Activated CD4-positive, alpha-beta T cell treated with anti-CD3 and anti-CD28 coated beads for 1 hour (primary cell): Measurements from ENCODE around the gene NPRL2.
A peak's percentile ranks its signal among the peaks of the same experiment; 100 is the strongest.

Experiments
- DNase-seq: peaks from one replicate; pipeline ENCODE4 v3.0.0-alpha.2; 2020

NPRL2 gene

DNA sequence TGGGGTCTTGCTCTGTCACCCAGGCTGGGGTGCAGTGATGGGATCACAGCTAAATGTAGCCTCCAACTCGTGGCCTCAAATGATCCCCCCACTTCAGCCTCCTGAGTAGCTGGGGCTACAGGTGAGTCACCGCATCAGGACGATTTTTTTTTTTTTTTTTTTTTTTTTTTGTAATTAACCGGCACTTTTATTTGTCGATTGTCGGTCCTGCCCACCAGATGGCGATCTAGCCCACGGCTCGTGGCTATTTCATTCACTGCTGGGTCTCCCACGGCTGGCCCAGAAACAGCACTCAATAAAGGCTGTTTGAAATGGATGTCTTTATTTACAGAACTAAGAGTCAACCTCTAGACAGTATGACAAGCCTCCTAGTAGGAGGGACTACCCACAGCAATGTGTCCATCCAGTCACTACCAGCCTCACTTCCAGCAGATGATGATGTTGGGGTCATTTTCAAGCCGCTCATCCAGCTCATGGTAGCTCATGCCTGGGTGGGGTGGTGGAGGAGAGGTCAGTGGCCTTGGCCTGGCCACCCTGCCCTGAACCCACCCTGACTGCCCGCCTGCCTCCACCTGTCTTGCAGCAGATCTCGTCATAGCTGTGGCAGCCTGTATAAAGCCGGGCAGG lies 3.3 kb downstream of the NPRL2 start:
- DNase-seq, result peak; percentile 72

DNA sequence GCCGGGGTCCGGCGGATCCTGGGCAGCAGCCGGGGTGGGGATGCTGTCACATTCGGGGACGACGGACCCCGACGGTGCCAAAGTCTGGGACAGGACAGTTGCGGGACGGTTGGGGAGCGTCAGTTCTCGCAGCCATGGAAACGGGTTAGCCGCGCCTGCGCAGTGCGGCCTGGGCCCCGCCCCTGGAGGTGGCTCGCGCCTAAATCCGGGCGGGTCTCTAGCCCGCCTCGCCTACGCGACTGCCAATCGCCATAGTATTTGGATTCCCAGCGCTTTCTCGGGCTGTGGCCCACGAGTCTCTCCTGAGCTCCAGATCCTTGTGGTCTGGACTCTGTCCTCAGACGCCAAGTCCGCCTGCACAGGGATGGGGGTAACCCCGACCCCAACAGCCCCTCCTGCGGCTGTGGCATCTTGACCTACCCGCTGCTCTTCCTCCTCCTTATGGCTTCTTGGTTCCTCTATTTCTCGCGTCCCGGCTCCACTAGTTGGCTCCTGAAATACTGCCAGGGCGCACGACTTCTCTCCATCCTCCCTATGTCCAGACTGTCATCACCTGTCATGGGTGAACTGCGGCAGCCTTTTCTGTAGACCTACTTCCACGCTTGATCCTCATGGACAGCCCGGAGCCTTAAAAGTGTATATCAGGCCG lies 4.9 kb downstream of the NPRL2 start, which contains the start of gene ZMYND10:
TSS of gene ZMYND10 (minus strand) at position 147 of the 649 bp plus-strand sequence. CDS start 153 bp downstream, outside the sequence.
- DNase-seq, result peak; percentile 66

DNA sequence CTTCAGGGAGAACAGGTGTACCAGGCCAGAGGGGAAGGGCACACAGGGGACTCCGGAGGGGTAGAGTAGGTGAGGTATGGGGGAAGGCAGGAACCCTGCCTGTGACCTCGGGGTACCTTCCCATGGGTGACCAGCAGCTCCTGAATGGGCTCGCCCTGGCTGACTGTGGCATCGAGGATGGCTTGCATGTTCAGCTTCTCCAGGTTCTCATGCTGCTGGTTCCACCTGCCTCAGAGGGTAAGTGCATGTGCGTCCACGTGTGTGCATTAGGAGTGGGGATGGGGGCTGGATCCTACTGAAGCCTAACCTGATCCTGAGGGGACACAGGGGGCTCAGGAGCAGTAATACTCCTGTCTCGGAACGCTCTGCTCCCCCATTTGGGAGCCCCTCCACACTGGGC lies 5.6 kb downstream of the NPRL2 start:
- no peak for DNase-seq

GRCh38 chr3:50342813-50343633 lies 7.6 kb downstream of the NPRL2 start:
- no peak for DNase-seq

DNA sequence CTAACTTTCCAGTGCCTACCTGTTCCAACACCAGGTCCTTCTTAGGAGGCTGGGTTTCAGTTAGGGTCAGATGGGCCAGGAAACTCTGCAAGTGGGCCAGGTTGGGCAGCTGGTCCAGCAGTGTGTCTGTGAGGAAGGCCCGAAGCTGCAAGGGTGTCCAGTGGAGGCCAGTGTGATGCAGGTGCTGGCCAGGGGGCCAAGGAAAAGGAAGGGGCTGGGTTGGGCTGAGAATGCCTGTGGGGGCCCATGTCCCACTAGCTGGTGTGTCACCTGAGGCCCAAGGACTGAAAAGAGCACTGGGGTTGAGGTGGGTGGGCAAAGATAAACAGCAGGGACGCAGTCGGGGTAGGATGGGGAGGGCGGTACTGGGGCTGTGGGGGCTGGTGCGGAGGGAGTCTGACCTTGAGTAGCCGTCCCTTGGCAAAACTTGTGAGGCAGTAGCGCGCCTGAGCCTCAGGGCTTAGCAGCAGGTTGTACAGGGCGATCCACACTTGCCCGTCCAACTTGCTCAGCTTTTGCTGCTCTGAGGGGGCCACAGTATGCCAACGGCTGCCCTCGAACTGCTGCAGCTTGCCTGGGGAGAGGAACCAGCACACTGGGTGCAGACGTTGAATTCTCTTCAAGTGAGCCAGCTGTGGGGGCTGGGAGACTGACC lies 8.5 kb downstream of the NPRL2 start:
- no peak for DNase-seq

GRCh38 chr3:50341537-50341936 lies 9.0 kb downstream of the NPRL2 start:
- DNase-seq, result no peak

DNA sequence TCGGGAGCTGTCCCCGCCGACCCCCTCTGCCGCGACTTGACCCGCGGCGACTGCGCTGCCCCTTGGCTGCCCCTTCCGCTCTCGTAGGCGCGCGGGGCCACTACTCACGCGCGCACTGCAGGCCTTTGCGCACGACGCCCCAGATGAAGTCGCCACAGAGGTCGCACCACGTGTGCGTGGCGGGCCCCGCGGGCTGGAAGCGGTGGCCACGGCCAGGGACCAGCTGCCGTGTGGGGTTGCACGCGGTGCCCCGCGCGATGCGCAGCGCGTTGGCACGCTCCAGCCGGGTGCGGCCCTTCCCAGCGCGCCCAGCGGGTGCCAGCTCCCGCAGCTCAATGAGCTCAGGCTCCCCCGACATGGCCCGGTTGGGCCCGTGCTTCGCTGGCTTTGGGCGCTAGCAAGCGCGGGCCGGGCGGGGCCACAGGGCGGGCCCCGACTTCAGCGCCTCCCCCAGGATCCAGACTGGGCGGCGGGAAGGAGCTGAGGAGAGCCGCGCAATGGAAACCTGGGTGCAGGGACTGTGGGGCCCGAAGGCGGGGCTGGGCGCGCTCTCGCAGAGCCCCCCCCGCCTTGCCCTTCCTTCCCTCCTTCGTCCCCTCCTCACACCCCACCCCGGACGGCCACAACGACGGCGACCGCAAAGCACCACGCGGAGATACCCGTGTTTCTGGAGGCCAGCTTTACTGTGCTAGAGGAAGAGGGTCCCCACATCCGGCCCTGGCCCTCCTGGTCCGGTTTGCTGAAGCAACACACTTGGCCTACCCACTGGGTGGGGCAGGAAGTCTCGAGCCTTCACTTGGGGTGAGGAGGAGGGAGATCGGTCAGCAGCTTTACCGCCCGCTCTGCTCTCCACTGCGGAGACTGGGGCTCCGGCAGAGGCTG lies 9.9 kb downstream of the NPRL2 start, which contains the start of gene RASSF1:
TSS of gene RASSF1 (minus strand) at position 389 of the 882 bp plus-strand sequence. CDS start at position 358, 31 bp downstream.
- no peak for DNase-seq

DNA sequence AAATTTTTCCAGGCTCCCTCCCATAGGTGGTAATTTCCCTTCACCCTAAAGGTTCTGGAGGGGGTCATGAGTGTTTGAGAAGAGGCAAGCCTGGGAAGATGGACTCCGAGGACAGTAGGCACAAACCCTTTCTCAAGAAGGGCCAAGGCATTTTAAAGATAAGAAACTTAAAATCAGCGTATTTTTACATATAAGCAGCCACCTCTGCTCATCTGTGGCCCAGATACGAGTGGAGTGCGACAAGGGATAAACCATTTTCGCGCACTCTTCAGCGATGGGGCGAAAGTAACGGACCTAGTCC lies 10.5 kb downstream of the NPRL2 start:
- DNase-seq, result no peak

- DNase-seq, result no peak
These were observed 11.0 kb downstream of the NPRL2 start for GRCh38 chr3:50339485-50340146.

- no peak for DNase-seq
These were observed 11.6 kb downstream of the NPRL2 start for GRCh38 chr3:50338965-50339364.

GRCh38 chr3:50337175-50337861 lies 13.3 kb downstream of the NPRL2 start:
- DNase-seq, result peak; percentile 87

- no peak for DNase-seq
These were observed 14.0 kb downstream of the NPRL2 start for GRCh38 chr3:50336452-50337174.

GRCh38 chr3:50334339-50335075 lies 16.1 kb downstream of the NPRL2 start:
- no peak for DNase-seq

GRCh38 chr3:50333744-50334328 lies 16.7 kb downstream of the NPRL2 start:
- DNase-seq, result no peak

GRCh38 chr3:50331364-50331907 lies 19.1 kb downstream of the NPRL2 start:
- DNase-seq, result no peak

- no peak for DNase-seq
These were observed 20.2 kb downstream of the NPRL2 start for GRCh38 chr3:50330330-50330729.

DNA sequence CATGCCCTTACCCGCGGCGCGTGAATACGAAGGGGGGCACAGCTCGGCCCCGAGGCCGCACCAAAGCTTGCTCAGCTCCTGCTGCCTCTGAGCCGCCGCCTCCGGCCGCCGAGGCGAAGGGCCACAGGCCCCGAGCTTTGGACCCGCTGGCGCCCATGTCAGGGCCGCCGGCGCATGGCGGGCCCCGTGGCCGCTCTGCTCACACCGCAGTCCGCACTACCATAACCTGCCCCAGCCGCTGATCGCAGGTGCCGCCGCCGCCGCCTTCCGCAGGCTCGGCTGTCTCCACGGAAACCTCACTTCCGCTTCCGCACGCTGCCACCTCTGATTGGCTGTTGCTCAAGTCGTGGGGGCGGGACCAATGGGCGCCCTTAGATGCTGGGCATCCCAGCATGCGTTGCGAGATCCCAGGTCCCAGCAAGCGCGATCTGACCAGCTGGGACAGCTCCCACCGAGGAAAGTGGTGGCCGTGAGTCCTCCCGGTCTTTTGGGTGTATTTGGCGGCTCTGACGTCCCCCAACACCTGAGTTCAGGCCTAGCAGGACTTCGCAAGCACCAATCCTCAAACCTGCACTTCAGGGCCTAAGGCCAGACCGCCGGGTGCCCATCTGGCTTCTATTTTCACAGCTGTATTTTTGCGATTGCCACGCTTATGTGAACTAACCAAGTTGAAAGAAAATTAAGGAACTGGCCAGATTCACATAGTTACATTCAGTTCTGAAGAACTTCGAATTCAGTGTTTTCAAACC lies 22.5 kb downstream of the NPRL2 start, which contains the start of gene TUSC2:
TSS of gene TUSC2 (minus strand) at position 281 of the 749 bp plus-strand sequence. CDS start at position 157, 124 bp downstream.
- DNase-seq, result peak; percentile 90

DNA sequence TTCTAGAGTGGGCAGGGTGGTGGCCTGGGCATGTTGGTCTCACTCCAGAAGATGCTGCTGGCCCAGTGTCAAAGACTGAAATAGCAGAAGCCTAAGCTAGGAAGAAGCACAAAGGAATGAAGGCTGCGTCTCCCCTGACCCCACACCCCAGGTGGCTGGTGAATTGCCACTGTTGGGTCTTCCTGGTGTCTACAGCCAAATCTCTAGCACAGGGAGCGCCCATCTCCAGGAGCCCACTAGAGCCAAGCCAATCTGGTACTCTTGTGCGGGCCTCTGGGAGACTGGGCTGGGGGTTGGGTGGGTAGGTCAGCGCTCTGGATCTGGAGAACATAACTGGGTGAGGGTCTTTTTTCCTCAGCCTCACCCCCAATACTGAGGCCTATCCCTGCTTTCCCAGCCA lies 23.4 kb downstream of the NPRL2 start:
- no peak for DNase-seq
